GM15510 (cell line): ENCODE measurements around the gene RAD51B.

ENCODE experiments used
- POLR2A ChIP-seq: IDR thresholded peaks from 3 replicates; pipeline ENCODE4 v1.6.1; 2011; ENCODE audit warnings: borderline replicate concordance; ENCODE audit not compliant: insufficient read length; ENCODE audit errors: extremely low read depth

RAD51B gene

DNA sequence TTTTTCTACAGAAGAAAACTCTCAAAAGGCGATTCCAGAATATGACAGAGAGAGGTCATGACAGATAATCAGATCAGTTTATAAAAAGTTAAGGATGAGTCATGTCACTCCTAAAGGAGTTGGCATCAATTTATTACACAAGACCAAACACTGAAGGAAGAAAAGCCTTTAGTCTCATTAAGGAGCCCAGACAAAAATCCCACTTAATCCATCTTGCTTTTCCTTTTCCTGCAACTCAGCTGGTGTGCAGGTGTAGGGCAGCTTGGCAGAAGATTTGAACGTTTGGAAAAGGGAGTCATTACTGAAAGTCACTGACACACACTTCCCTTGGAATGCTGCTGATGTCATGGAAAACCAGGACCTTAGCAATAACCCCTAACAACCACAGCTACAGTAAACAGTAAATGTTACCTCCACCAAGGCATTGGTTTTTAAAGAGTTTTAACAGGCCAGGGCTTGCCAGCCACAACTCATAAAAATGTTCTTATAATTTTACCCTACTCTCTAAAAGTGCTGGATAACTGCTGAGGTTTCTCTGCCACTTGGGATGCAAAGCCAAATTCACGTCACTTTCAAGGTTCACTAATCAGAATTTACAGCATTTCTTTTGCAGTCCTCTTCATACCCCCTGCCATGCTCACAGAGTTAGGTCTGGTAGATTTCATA is 320.6 kb downstream of the RAD51B start:
- no peak for TF ChIP-seq POLR2A

DNA sequence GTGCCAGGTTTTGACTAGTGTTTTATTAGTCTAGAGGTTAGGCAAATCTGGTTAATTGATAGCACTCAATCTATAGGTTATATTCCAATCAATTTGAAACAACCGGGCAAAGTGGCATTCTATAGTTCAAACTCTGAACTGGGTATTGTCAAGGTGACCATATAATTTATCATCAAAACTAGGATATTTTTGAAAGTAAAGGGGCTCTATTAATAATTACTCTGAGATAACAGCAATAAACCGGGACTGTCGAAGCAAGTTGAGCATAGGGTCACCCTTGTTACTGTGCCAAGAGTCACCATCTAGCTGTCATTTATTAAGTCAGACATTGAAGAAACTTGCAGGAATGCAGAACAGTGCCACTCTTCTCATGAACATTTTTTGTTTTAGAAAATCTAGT is 321.2 kb downstream of the RAD51B start:
- TF ChIP-seq POLR2A: no peak

DNA sequence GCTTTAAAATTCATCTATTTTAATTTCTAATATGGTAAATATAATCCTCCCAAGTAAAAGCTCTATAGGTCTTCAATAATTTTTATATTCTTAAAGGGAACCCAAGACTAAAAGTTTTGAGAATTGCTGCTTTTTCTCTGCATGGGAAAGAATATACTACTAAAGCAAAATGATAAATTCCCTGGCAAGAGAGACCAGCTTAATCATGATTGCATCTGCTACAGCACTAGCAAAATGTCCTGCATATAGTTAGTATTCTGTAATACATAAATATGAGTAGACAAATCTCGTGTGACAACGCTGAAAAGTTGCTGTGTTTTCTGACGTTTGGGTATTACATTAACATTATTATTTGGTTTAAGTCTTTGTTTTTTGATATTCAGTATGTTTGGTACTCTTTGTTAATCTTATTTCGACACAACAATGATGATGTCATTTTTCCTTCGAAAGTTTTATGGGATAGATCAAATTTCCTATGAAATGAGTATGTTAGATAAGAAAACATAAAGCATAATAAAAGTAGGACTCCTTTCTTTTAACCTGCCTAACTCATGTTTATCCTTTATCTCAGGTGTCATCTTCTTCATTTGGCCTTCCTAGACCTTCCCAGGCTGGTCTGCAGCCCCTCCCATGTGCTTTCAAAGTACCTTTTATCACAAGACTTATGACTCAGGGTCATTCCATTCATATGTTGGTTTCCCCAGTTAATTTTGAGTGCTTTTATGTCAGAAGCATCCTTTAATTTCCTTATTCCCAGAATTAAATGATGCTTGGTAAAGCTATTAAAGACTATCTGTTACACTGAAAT is 321.9 kb downstream of the RAD51B start:
- no peak for TF ChIP-seq POLR2A

DNA sequence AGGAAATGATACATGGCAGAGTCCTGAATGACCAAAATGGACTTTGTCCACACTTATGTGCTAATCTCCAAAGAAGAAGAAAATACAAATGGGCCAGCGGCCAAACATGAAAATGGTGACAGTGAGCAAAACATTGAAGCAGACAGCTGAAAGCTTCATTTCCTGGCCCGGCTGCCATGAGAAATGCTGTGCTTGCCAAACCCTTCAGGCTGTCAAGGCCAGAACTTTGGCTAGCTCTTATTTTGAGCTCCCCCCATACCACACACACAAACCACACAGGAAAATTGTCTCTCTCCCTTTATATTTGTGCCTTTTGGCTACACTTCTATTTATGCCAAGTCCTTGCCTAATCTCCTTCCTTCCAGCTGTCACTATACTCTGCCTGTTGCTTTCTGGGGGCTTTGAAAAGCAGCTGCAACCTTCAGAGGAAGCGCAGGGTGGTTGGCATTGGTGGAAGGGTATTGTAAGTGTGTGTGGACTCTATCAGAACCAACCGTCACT is 323.8 kb downstream of the RAD51B start:
- no peak for TF ChIP-seq POLR2A

DNA sequence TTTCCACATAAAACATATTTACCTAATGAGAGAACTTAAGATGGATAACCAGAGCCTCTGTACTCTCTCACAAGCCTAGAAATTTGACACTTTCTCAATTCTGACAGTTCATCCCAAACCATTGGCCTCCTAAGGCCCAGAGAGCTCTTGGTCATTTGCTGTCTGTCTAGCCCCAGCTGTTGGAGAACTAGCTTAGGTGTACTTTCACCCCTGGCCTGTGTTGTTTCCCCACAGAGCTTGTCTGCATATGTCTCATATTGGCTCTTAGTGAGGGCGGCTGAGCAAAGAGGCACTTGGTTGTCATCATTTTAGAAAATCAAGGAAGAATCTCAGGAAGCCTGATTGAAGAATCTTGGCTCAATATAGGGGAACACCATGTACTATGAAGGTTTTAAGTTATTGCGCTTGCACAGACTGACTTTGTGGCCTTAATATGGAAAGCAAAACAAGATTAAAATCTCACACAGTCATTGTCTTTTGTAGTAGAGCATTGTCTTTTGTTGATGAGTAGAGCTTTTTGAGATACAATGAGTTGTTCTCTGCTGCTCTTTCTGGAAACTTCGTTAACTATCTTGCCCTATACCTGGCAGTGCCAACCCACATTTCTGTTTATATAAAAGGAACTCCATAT is 324.6 kb downstream of the RAD51B start:
- no peak for TF ChIP-seq POLR2A

DNA sequence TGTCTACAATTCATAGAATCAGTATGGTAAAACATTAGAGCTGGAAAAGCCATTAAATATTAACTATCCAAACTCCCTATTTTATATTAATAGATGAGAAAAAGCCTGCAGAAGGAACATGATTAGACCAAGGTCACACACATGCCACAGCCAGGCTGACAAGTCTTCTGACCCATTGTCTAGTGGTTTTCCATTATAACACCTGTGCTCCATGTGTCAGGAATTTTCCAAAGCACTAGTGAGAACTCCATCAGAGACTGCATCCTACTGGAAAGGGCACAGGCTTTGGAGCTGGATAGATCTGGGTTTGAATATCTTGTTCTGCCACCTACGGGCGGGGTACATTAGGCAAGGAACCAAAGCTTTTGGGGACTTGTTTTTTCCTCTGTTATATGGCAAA is 325.5 kb downstream of the RAD51B start:
- no peak for TF ChIP-seq POLR2A

DNA sequence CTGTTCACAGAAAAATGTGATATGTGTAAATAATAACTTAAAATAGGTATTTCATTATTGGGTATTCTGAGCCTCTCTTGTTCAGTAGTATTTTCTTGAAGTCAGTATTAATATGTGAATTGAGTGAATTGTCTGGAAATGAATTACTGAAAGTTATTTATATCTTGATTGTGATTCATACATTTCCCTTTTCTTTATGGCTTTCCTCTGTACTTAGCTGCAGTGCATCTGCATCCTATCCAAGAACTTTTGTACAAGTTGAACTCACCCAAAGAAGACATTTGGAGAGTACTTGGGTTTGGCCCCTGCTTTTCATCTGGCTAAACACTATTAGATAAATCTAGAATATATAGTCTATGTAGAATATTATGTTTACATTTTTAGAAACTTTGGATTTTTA is 326.0 kb downstream of the RAD51B start:
- TF ChIP-seq POLR2A: no peak

DNA sequence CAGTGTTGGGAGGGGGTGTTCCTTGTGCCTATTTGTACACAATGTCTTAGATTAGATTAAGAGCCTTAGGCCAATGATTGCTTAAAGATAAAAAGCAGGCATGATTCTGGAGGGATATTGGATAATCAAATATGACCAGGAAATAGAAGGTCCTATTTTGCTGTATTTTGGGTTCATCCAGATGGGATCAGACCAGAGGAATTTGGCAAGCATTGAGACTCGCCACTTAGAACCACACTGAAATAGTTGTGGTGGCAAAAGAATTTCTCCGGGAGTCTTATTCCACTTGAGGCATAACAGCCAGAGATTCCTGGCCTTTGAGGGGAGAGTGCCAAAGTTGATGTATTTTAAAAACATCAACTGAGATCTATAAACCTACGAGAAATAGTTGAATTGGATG is 327.2 kb downstream of the RAD51B start:
- TF ChIP-seq POLR2A: no peak

DNA sequence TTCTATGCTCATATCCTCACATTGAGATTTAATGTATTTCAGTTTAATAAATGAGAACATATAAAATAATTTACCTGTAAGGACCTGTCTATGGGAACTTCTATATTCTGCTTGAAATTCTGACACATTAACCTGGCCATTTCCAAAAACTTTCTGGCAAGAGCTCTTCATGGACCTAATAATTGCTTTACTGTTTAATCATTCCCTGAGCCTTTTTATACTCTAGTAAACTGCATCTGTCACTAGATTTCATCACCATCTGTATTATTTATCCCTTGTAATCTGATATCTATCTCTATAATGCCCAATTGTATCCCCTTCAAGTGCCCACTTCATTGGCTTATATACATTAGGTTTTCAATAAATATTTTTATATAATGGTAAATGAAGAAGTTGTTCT is 327.7 kb downstream of the RAD51B start:
- TF ChIP-seq POLR2A: no peak

DNA sequence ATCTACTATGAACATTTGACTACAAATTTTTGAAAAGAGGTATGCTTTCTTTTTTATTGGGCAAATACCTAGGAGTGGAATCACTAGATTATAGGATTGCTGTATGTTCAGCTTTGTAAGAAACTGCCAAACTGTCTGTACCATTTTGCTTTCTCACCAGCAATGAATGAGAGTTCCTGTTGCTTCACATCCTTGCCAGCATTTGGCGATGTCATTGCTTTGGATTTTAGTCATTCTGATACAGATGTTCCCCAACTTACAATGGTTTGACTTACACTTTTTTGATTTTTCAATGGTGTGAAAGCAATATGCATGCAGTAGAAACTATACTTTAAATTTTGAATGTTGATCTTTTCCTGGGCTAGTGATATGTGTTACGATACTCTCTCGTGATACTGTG is 328.7 kb downstream of the RAD51B start:
- no peak for TF ChIP-seq POLR2A

DNA sequence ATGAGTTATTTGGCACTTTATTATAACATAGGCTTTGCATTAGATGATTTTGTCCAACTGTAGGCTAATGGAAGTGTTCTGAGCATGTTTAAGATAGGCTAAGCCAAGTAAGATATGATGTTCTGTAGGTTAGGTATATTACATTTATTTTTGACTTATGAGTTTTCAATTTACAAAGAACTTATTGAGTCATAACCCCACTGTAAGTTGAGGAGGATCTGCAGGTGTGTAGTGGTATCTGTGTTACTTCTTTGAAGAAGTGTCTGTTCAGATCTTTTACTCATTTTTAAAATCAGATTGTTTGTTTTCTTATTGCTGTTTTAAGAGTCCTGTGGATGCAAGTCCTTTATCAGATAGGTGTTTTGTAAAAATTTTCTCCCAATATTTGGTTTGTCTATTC is 329.2 kb downstream of the RAD51B start:
- no peak for TF ChIP-seq POLR2A

DNA sequence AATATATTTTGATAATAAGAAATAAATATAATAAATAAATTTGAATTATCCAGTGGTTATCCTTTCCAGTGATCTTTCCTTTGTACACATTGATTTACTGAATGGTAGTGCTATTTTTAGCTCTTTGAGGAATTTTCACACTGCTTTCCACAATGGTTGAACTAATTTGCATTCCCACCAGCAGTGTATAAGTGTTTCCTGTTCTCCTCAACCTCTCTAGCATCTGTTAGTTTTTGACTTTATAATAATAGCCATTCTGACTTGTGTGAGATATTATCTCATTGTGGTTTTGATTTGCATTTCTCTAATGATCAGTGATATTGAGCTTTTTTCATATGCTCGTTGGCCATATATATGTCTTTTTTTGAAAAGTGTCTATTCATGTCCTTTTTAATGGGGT is 333.7 kb downstream of the RAD51B start:
- no peak for TF ChIP-seq POLR2A

DNA sequence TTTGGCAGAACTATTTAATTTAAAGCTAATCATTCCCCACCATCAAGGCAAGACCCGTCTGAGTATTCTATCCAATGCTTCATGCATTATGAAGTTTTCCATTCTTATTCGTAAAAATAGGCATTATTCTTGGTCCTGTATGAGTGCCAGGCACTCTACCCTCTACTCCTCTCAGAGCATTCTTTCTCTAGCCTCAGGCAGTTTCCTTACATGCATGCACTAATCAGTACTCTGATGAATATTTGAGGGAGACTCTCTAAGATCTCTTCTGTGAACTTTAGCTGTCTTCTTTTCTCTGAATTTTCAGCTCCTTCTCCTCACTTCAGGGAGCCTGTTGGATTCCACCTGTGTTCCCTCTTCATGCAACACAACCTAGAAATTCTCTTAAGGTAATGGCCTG is 334.7 kb downstream of the RAD51B start:
- TF ChIP-seq POLR2A: no peak

DNA sequence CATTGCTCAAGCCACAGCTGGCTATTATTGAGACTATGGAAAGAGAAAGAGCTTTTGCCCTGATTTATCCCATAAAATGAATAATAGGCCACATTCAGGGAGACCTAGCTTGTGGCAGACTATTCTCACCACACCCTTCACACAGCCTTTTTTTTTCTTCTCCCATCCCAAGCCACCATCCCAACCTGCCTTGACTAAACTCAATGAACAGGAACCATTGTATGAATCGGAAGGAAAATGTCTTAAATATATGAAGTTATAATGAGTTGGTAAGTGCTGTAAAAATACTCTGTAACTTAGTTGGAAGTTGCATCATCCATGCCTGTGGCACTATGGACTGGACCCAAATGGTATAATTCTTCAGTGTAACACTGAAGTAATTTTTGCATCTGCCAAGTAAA is 338.4 kb downstream of the RAD51B start:
- no peak for TF ChIP-seq POLR2A

DNA sequence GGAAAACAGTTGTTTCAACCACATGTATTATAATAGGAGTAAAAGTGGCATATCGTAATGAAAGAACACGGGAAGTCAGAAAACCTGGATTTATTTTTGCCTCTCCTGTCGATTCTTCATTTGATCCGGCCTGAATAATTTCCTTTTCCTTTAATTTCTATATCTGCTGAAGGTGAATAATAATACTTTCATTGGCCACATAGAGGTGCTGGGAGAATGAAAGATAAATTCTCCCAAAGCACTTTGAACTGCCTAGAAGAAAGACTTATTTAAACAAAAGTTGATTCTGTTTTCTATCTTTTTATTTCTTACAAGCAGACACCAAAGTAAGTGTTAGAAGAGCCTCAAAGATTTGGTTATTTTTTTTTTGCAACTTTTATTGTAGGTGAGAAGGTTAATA is 339.1 kb downstream of the RAD51B start:
- TF ChIP-seq POLR2A: no peak

DNA sequence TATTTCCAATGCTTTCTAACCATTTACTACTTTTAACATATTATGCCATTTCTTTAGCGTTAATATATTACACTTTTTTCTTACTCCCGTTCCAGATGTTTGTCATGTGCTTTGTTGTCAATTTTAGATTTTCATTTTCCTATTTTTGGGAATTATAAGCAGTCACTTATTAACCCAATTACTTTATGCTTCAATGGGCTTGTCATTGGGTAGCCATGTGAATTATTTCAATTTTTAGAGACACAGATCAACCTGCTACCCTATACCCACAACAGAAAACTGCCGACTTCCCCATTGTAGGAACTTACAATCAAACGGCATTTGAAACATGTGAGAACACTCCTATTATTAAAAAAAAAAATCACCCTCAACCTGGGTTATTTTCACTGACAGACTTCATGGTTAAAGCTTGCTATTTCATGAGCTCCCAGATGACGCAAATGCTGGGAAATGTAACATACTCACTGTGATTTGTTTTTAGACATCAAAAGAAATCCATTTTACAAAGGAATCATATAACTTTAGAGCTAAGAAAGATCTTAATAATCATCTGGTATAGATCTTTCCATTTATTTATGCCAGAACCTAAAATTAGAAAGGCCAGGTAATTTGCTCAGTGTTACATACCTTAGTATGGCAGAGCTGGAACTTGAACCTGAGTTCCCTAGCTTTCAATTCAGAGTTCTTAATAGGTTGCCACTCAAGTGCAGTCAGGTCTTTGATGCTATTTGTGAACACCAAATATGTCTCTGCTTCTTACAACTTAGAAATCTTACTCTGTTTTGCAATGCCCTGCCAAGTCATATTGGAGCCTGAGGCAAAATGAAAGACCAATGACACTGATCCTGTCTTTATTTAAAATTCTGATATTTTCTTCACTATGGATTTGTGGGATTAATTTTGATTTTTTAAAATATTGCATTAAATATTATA is 340.4 kb downstream of the RAD51B start:
- no peak for TF ChIP-seq POLR2A
